Mucosa of stomach (tissue), 1 donor: ENCODE results near the gene CMIP.
A peak's percentile ranks its signal among the peaks of the same experiment; 100 is the strongest.
"Not testable (repeated sequence)": the region's sequence is repeated elsewhere in the genome, so short reads cannot be mapped to it uniquely, and the experiment has no call there.

ENCODE experiments used
- H3K27me3 ChIP-seq: one replicate; pipeline ENCODE4 v1.7.0; 2013; ENCODE audit warnings: mild to moderate bottlenecking, low read length; ENCODE audit not compliant: control insufficient read depth, insufficient read depth
- H3K36me3 ChIP-seq: one replicate; pipeline ENCODE4 v1.7.0; 2013; ENCODE audit warnings: low read length; ENCODE audit not compliant: control insufficient read depth, insufficient read depth
- H3K4me1 ChIP-seq: one replicate; pipeline ENCODE4 v1.7.0; 2013; ENCODE audit warnings: mild to moderate bottlenecking, low read length; ENCODE audit not compliant: control insufficient read depth, insufficient read depth
- H3K4me3 ChIP-seq: one replicate; pipeline ENCODE4 v1.7.0; 2013; ENCODE audit warnings: low read length
- H3K9ac ChIP-seq: one replicate; pipeline ENCODE4 v1.7.0; 2013; ENCODE audit warnings: mild to moderate bottlenecking, low read length, moderate library complexity
- H3K9me3 ChIP-seq: one replicate; pipeline ENCODE4 v1.7.0; 2013; ENCODE audit warnings: mild to moderate bottlenecking, low read length, moderate library complexity; ENCODE audit not compliant: control insufficient read depth
- donor health status: Pancreatic carcinoma.

CMIP gene

DNA sequence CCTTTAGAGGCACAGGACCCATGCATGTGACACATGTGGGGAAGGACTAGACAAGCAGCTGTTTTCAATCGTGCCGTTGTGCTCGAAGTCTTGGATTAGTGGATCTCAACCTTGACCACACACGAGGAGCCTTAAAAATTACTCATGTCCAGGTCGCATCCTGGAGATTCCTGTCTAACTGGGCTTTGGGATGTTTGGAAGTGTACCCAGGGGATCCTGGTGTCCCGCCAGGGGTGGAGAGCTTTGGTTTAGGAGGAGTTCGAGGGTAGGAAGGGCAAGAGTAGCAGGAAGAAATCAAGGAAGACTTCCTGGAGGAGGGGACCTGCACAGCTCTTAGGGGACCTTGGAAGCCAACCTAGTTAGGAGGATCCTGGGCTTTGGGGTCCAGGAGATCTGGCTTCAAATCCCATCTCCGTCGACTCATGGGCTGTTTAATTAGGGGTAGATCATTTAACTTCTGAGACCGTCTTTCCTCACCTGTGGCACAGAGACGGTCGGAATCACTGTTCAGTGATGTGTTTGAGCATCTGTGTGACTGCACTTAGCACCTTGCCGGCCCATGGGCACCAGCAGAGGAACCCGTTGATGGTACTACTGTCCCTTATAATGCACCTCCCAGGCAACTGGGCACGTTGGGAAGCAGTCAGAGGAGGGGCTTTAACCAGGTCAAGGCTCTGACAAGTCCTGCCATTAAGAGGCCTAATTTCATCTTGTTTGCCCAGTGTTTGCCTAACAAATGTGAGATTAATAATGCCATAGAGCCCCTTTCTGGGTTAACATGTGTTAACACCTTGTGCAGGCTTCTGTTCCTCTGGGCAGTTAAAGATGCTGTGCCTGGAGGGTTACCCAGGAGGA is 232.5 kb downstream of the CMIP start:
- Histone ChIP-seq H3K9ac (no peak overlapping the region), H3K4me1 (peaks cover 10% of the 10 kb centered on the region), H3K36me3 (peaks cover 13% of the 10 kb centered on the region), H3K4me3 (no peak overlapping the region), H3K27me3 (no peaks in the 10 kb centered on the region), H3K9me3 (no peaks in the 10 kb centered on the region)

GRCh38 chr16:81678326-81679095 is 233.9 kb downstream of the CMIP start:
- H3K4me1 ChIP-seq, result peaks cover 10% of the 10 kb centered on the region
- H3K4me3 ChIP-seq, result no peak overlapping the region
- H3K27me3 ChIP-seq, result no peaks in the 10 kb centered on the region
- H3K36me3 ChIP-seq, result peaks cover 13% of the 10 kb centered on the region
- H3K9ac ChIP-seq, result no peak overlapping the region
- no peaks in the 10 kb centered on the region for H3K9me3 ChIP-seq

DNA sequence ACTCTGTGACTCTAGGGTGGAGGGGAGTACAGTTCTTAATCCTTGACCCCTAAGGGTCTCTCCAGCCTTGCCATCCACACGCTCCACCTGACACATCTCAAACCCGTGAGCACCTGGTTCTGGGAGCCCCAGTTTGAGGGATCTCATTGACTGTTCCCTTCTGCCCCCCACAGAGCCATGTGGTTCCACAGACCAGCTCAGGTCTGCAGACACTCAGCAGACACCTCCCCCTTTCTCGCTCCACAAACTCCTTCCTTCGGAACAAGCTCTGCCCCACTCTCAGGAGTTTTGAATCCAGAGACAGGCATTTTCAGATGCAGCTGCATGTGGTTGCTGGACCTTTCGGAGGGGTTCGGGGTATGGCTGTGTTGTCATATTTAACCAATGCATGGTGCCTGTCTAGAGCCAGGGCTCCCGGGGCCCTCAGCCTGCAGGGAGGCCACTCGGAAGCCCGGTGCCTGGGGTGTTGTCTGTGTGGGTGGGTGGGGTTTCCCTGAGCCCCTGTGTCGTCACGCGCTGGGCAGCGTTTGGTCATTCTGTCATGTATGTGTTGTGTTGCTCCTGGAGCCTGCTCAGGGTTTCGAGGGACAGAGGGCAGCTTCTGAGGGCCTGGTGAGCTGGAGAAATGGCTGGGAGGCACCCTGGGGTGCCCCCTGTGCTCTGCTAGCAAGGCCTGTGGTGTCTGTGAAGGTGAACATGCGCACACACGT is 235.3 kb downstream of the CMIP start:
- no peaks in the 10 kb centered on the region for H3K9me3 ChIP-seq
- H3K4me3 ChIP-seq, result no peak overlapping the region
- peaks cover 10% of the 10 kb centered on the region for H3K4me1 ChIP-seq
- no peak overlapping the region for H3K9ac ChIP-seq
- H3K36me3 ChIP-seq, result peaks cover 19% of the 10 kb centered on the region
- H3K27me3 ChIP-seq, result no peaks in the 10 kb centered on the region

- H3K9ac ChIP-seq, result no peak overlapping the region
- no peaks in the 10 kb centered on the region for H3K9me3 ChIP-seq
- peaks cover 10% of the 10 kb centered on the region for H3K4me1 ChIP-seq
- H3K27me3 ChIP-seq, result no peaks in the 10 kb centered on the region
- H3K4me3 ChIP-seq, result no peak overlapping the region
- H3K36me3 ChIP-seq, result peaks cover 19% of the 10 kb centered on the region
These were observed 236.1 kb downstream of the CMIP start for GRCh38 chr16:81680444-81681275.

DNA sequence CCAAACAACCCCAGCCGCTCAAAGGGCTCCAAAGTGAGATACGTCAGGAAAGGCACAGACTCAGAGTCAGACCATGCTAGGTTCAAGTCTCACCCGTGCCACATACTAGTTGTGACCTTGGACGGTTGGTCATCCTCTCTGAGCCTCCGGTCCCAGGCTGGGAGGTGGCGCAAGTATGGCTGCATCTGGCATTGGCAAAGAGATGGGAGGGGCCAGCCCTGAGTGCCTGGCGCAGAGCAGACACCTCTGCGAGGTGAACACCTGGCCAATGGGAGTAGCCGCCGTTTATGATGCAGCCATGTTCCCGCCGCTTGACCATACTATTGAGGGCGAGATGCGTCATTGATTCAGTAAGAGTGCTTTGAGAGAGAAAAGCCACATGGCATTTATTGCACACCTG is 236.7 kb downstream of the CMIP start:
- H3K27me3 ChIP-seq, result no peaks in the 10 kb centered on the region
- no peaks in the 10 kb centered on the region for H3K9me3 ChIP-seq
- H3K4me1 ChIP-seq, result peaks cover 10% of the 10 kb centered on the region
- no peak overlapping the region for H3K9ac ChIP-seq
- H3K36me3 ChIP-seq, result peaks cover 15% of the 10 kb centered on the region
- no peak overlapping the region for H3K4me3 ChIP-seq

GRCh38 chr16:81684242-81684837 is 239.7 kb downstream of the CMIP start:
- Histone ChIP-seq H3K9me3 (no peaks in the 10 kb centered on the region), H3K27me3 (no peaks in the 10 kb centered on the region), H3K4me1 (no peaks in the 10 kb centered on the region), H3K4me3 (no peak overlapping the region), H3K36me3 (peaks cover 9% of the 10 kb centered on the region), H3K9ac (no peak overlapping the region)

DNA sequence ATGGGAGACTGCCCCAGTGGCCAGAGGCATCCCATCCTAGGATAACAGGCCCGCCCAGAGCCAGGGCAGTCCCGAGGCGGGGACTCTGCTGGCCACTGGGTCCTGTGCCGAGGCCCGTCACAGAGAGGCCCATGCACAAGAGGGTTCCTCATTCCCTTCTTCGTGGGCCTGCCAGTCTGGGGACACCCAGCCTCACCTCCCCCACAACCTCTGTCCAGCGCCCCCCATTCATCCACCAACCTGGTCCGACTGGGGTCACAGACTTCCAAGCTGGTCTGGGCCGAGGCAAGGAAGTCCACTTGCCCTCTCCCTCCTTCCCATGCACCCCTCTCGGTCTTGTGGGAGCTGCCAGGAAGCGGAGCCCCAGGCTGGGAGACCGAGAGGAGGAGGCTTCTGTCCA is 240.3 kb downstream of the CMIP start:
- H3K27me3 ChIP-seq, result no peaks in the 10 kb centered on the region
- H3K36me3 ChIP-seq, result peaks cover 7% of the 10 kb centered on the region
- H3K4me1 ChIP-seq, result no peaks in the 10 kb centered on the region

DNA sequence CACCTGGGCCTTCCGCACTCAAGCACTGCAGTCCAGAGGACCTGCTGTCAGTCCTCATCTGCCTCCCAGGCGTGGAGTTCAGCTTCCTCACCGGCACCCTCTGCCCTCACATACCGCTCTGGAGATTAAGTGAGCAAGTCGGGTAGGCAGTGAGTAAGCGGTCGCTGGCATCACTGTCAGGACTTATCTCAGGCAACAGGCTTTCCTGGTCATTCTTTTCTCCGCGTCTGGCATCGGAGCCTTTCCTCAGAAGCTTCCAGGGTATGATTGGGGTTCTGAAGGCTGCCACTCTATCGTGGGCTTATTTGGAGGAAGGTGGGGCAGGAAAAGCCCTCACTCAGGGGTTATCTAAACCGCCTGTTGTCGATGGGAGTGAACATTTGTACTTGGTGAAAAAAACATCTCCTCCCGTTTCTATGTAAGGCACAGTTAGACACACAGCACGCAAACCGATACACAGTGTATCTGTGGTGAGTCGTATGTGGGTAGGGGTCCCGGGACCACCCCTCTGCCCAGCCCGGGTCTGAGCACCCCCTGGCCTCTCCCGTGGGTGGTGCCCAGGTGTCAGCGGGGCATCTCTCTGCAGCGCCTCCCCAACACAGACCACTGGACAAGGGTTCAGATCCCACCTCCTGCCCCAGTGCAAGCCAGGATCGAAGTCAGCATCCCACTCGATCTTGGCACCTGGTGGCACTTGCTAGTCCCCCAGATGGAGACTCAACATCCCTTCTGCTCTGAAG is 242.0 kb downstream of the CMIP start:
- no peaks in the 10 kb centered on the region for H3K27me3 ChIP-seq
- H3K9ac ChIP-seq, result no peak overlapping the region
- H3K9me3 ChIP-seq, result no peaks in the 10 kb centered on the region
- peaks cover 7% of the 10 kb centered on the region for H3K36me3 ChIP-seq
- H3K4me1 ChIP-seq, result no peaks in the 10 kb centered on the region
- H3K4me3 ChIP-seq, result no peak overlapping the region

More for the DNA sequence above, 240.3 kb downstream of the CMIP start:
- Histone ChIP-seq H3K9ac (no peak overlapping the region), H3K9me3 (no peaks in the 10 kb centered on the region), H3K4me3 (no peak overlapping the region)

DNA sequence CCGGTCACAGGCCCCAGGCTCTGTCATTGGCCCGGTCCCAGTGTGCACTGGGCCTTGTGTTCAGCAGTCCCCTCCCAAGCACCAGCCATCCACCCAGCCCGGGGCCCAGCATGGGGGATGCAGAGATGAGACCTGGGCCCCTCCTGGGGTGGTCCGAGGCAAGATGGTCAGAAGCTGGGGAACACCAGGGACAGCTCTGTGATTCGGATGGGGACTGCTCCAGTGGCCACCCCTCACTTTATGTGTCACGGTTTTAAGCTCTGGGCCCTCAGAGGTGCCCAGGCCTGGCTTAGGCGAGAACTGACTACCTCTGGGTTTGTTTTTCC is 242.5 kb downstream of the CMIP start:
- Histone ChIP-seq H3K9ac (peak overlapping the region; percentile 15), H3K4me1 (no peaks in the 10 kb centered on the region), H3K36me3 (peaks cover 9% of the 10 kb centered on the region), H3K27me3 (no peaks in the 10 kb centered on the region), H3K9me3 (no peaks in the 10 kb centered on the region), H3K4me3 (no peak overlapping the region)

GRCh38 chr16:81688182-81688581 is 243.6 kb downstream of the CMIP start:
- H3K4me3 ChIP-seq, result no peak overlapping the region
- H3K9ac ChIP-seq, result no peak overlapping the region
- peaks cover 15% of the 10 kb centered on the region for H3K36me3 ChIP-seq
- H3K27me3 ChIP-seq, result no peaks in the 10 kb centered on the region
- no peaks in the 10 kb centered on the region for H3K9me3 ChIP-seq
- no peaks in the 10 kb centered on the region for H3K4me1 ChIP-seq

DNA sequence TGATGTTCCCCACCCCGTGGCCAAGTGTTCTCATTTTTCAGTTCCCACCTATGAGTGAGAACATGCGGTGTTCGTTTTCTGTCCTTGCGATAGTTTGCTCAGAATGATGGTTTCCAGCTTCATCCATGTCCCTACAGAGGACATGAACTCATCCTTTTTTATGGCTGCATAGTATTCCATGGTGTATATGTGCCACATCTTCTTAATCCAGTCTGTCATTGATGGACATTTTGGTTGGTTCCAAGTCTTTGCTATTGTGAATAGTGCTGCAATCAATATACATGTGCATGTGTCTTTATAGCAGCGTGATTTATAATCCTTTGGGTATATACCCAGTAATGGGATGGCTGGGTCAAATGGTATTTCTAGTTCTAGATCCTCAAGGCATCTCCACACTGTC is 244.2 kb downstream of the CMIP start:
- H3K36me3 ChIP-seq, result peaks cover 21% of the 10 kb centered on the region
- H3K4me3 ChIP-seq, H3K9ac ChIP-seq, H3K9me3 ChIP-seq, H3K4me1 ChIP-seq, H3K27me3 ChIP-seq: not testable (repeated sequence)
